HepG2 (cell line): ENCODE data around the gene HSD11B2. TPM values are rescaled to one million over a fixed set of nuclear protein-coding genes. Genes with fewer than 3 reads are reported as not detected.

Experiments
- DMAP1 ChIP-seq: IDR thresholded peaks from 2 replicates; pipeline ENCODE4 v1.6.1; 2016
- E2F5 ChIP-seq: sonication (generic); formaldehyde crosslinking; conservative IDR thresholded peaks from 2 replicates; pipeline ENCODE4 v1.4.0; 2020; ENCODE audit warnings: missing genetic modification reagents
- HIVEP1 ChIP-seq: sonication (generic); formaldehyde crosslinking; IDR thresholded peaks from 2 replicates; pipeline ENCODE4 v1.4.0; 2020; ENCODE audit warnings: mild to moderate bottlenecking, missing genetic modification reagents
- HMG20B ChIP-seq: conservative IDR thresholded peaks from 2 replicates; pipeline ENCODE4 v1.6.1; 2016; ENCODE audit warnings: missing genetic modification reagents, missing compliant biosample characterization
- RFX5 ChIP-seq: IDR thresholded peaks from 2 replicates; pipeline ENCODE4 v1.6.1; 2011; ENCODE audit warnings: low read depth, low read length, improper control_type of control experiment
- TAF15 ChIP-seq: fragments of 200-400 bp; formaldehyde crosslinking; IDR thresholded peaks from one replicate; pipeline ENCODE4 v1.6.1; 2018; ENCODE audit warnings: mild to moderate bottlenecking, low read depth, low read length; ENCODE audit not compliant: poor library complexity, severe bottlenecking
- TBP ChIP-seq: sonication (generic); formaldehyde crosslinking; IDR thresholded peaks from 2 replicates; pipeline ENCODE4 v1.5.0; 2020; ENCODE audit warnings: missing genetic modification reagents
- THAP9 ChIP-seq: sonication (generic); formaldehyde crosslinking; IDR thresholded peaks from 2 replicates; pipeline ENCODE4; 2020; ENCODE audit warnings: missing genetic modification reagents, mild to moderate bottlenecking, borderline replicate concordance
- YEATS2 ChIP-seq: sonication (generic); formaldehyde crosslinking; IDR thresholded peaks from 2 replicates; pipeline ENCODE4 v1.4.0; 2020; ENCODE audit warnings: missing genetic modification reagents, borderline replicate concordance
- ZBTB25 ChIP-seq: IDR thresholded peaks from 2 replicates; pipeline ENCODE4 v1.6.1; 2018; ENCODE audit warnings: missing genetic modification reagents
- ZFP36 ChIP-seq: fragments of 150-350 bp; IDR thresholded peaks from 2 replicates; pipeline ENCODE4 v1.6.1; 2018; ENCODE audit warnings: borderline replicate concordance, low read length, low read depth; ENCODE audit not compliant: partially characterized antibody
- ZNF20 ChIP-seq: sonication (generic); formaldehyde crosslinking; IDR thresholded peaks from 2 replicates; pipeline ENCODE4 v1.4.0; 2020; ENCODE audit warnings: mild to moderate bottlenecking, moderate library complexity, missing genetic modification reagents
- ZNF280B ChIP-seq: sonication (generic); formaldehyde crosslinking; IDR thresholded peaks from 2 replicates; pipeline ENCODE4 v1.5.0; 2020; ENCODE audit warnings: missing genetic modification reagents, mild to moderate bottlenecking, borderline replicate concordance
- ZNF329 ChIP-seq: sonication (generic); formaldehyde crosslinking; IDR thresholded peaks from 2 replicates; pipeline ENCODE4 v1.9.0; 2021; ENCODE audit warnings: low read depth, mild to moderate bottlenecking, missing genetic modification reagents
- ZNF382 ChIP-seq: sonication (generic); formaldehyde crosslinking; IDR thresholded peaks from 2 replicates; pipeline ENCODE4 v1.5.0; 2020; ENCODE audit warnings: missing genetic modification reagents, mild to moderate bottlenecking, borderline replicate concordance
- ZNF567 ChIP-seq: sonication (generic); formaldehyde crosslinking; IDR thresholded peaks from 2 replicates; pipeline ENCODE4 v1.8.1; 2023; ENCODE audit warnings: mild to moderate bottlenecking, missing genetic modification reagents, borderline replicate concordance
- ZNF639 ChIP-seq: conservative IDR thresholded peaks from 2 replicates; pipeline ENCODE4 v1.6.1; 2018; ENCODE audit warnings: missing genetic modification reagents
- ZNF660 ChIP-seq: sonication (generic); formaldehyde crosslinking; IDR thresholded peaks from 2 replicates; pipeline ENCODE4 v1.5.1; 2020; ENCODE audit warnings: mild to moderate bottlenecking, low read depth, missing genetic modification reagents, borderline replicate concordance
- ZNF790 ChIP-seq: sonication (generic); formaldehyde crosslinking; IDR thresholded peaks from 2 replicates; pipeline ENCODE4 v1.8.0; 2022; ENCODE audit warnings: missing genetic modification reagents, mild to moderate bottlenecking, borderline replicate concordance
- ZSCAN20 ChIP-seq: sonication (generic); formaldehyde crosslinking; IDR thresholded peaks from 2 replicates; pipeline ENCODE4 v1.4.0; 2020; ENCODE audit warnings: missing genetic modification reagents, mild to moderate bottlenecking, borderline replicate concordance
- polyA plus RNA-seq, 8 experiments: library from polyadenylated mRNA; depleted of rRNA in 3 of 8; stranded (reverse) in 7 of 8; unstranded in 1 of 8; fragments of >200 nt; fragmentation: Illumina TruSeq in 4 of 8; extraction: Trizol in 4 of 8; gene quantifications; 2 replicates each; pipeline versions ENCODE4 v1.2.1 to v1.2.3, GENCODE V29; 2011 to 2016; ENCODE audit warnings: low read depth in 4 of 8, missing spikeins in 1 of 8, mixed read lengths in 1 of 8; ENCODE audit not compliant: insufficient read depth in 1 of 8
- total RNA-seq, 5 experiments: library from RNA; depleted of rRNA; stranded (reverse); fragments of >200 nt; fragmentation: Illumina TruSeq; extraction: Trizol; gene quantifications; 2 replicates each; pipeline ENCODE4 v1.2.3, GENCODE V29; 2016; ENCODE audit warnings: low read depth in 1 of 5

Gene HSD11B2
- total and polyA plus RNA-seq, 2 of the 13 experiments (the other 11 are each of a cell fraction or from before 2014, with no cell fraction given), result 8.9 to 13.6 TPM

GRCh38 chr16:67415872-67416793 is 14.8 kb upstream of the HSD11B2 start, which contains the start of gene ZDHHC1 (continued):
- TF ChIP-seq YEATS2 (0 out of 2 replicates have a peak, but pooled peaks have one; percentile 45), E2F5 (0 out of 2 replicates have a peak, but pooled peaks have one; percentile 17), HIVEP1 (CRISPR knock-in tag) (no peak; the same call in 1 of the 2 replicates), ZNF790 (no peak), TBP (CRISPR knock-in tag) (peak; percentile 66; the same call in 1 of the 2 replicates), DMAP1 (no peak), RFX5 (no peak), ZNF639 (CRISPR knock-in tag) (no peak), HMG20B (CRISPR knock-in tag) (no peak), ZNF20 (no peak), ZNF567 (CRISPR knock-in tag) (peak; percentile 79; the same call in 1 of the 2 replicates), ZNF280B (CRISPR knock-in tag) (peak; percentile 47; the same call in 1 of the 2 replicates), THAP9 (CRISPR knock-in tag) (no peak), ZBTB25 (CRISPR knock-in tag) (no peak; the same call in 1 of the 2 replicates), ZNF382 (CRISPR knock-in tag) (no peak), ZSCAN20 (CRISPR knock-in tag) (peak; percentile 86; the same call in 1 of the 2 replicates), ZNF329 (CRISPR knock-in tag) (no peak), TAF15 (no peak), ZFP36 (no peak), ZNF660 (no peak)
